Ramos (cell line): Measurements from ENCODE around the gene LRRC42.

Experiments
- in situ Hi-C: fragments of 300-500 bp; cut with MboI; formaldehyde crosslinking; loops from one replicate; pipeline ENCODE4 v1.14.3; 2022; ENCODE audit warnings: low sequenced_read_pairs; ENCODE audit not compliant: unreplicated experiment

LRRC42 gene, protein sequence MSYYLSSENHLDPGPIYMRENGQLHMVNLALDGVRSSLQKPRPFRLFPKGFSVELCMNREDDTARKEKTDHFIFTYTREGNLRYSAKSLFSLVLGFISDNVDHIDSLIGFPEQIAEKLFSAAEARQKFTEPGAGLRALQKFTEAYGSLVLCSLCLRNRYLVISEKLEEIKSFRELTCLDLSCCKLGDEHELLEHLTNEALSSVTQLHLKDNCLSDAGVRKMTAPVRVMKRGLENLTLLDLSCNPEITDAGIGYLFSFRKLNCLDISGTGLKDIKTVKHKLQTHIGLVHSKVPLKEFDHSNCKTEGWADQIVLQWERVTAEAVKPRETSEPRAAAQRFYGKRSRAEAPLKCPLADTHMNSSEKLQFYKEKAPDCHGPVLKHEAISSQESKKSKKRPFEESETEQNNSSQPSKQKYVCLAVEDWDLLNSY

DNA sequence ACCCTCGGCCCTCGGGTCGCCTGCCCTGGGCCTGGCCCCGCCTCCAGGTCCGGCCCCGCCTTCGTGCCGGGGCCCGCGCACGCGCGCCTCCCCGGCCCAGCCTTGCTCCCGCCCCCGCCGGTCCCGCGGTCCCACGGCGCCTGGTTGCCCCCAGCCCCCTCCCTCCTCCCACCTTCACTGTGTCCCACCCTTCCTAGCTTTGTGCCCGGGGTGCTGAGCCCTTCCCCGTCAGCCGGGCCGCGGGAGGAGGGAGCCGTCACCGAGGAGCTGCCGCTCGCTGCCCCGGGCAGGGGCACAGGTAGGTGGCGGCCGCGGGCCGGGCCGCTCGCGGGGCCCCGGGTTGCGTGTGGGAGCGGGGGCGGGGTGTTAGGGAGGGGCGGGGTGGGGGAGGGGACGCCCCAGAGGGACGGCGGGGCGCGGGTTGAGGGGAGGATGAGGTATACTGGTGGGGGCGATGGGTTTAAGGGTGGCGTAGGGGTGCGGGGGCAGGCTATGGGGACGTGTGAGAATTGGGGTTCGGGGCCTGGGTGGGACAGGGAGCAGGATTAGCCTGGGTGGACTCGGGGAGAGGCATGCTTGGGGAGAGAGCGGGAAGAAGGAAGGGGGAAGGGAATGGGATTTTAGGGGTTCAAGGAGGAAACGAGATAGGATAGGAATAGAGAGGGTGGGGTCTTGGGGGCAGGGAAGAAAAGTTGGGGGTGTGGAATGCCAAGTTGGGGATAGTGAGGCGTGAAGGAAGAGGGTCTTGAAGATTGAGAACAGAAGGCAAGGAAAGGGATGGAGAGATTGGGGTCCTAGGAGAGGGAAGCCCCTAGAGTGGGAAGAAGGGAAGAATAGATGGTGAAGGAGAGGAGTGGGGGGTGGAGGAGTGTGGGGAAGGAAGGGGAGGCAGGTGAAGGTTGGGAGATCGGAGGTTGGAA, at the start of gene LRRC42:
Gene LRRC42 (plus strand): TSS at position 99 of the 920 bp plus-strand sequence. CDS start 5,650 bp downstream, outside the sequence.
- in situ Hi-C loops: no loop called here

DNA sequence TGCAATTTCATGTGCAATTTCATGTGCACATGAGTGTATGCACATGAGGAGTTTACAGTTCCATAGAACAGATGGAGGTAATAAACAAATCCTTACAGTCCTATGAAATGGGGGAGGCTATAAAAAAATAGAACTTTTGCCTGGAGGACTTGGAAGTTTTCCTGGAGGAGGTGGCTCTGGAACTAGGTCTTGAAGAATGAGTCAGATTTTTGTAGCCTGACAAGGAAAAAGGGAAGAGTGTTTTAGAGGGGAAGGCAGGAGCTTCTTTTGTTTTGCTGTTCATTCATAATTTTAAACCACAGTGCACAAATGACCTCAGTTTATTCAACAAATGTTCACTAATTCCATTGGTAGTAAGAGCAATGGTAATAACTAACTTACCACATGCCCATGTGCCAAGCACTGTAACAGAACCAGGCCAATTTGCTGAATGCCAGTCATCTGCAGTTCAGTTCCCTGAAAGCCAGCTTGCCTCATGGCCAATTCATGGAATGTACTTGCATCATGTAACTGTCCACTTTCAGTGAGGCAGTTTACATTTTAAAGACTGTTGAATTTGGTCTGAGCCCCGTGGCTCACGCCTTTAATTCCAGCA, 49.4 kb upstream of the LRRC42 start:
- in situ Hi-C loops: no loop called here

DNA sequence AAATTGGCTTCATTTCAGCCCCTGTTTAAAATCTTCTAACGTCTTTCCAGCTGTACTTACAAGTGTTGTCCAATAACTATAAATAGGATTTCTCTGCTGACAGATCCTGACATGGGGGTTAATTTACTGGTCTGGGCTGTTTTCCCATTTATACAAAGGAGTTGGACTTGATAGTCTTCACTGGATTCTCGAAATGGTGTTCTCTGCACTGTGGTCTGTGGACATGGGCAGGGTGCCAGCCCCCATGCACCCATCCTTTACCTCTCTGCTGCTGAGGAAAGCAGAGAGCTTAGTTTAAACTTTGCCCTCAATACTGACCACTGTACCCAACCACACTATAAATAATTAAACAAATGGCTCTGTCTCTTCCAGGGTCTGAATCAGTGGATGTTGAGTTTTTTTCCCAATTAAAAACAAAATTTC, 46.9 kb upstream of the LRRC42 start:
- in situ Hi-C loops: no loop called here

DNA sequence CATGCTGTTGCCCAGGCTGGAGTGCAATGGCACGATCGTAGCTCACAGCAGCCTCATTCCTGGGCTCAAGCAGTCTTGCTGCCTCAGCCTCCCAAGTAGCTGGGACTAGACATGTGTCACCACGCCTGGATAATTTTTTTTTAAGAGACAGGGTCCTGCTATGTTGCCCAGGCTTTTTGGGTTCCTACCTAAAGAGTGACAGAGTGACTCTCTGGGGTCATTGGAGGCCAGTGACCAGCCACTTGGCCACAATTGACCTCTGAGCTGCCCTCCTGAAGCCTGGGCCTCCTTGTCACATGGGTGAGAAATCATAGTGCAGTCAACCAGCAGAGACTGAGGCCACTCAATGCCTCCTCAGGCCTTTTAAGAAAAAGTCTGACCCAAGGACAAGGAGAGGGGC, 46.4 kb upstream of the LRRC42 start:
- in situ Hi-C loops: no loop called here

DNA sequence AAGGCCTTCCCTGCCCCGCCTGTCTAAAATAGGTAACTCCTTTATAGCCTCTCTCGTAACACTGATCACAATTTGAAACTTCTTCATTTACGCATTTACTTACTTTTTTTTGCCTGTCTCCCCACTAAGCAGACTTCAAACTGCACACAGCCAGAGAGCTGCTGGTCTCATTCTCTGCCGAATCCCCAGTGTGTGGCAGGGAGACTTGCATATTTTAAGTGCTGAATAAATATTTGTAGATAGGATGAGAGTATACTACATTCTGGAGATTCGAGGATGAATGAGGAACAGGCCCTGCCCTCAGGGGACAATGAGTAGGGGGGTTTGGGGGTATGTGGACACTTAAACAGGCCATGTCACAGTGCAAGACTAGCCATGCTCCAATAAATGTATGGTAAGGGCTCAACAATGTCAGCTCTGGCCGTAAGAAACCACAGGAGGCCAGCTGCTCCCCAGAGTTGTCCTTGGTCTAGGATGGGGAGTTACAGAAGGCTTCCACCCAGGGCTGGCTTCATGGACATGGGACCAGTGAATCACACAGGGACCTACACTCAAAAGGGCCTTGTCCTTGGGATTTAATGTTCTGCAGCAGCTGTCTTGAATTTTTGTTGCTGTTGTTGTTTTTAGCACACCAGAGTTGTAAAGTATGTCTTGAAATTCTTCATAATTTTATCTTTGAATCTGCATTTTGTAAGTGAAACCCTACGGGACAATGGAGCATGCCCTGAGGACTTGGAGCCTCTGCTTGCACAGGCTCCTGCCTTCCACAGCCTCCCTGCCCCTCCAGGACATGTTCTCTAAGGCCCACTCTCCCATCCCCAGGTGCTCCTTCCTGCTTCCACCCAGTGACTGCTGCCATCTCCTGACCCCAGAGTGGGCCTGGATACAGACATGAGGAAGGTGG, 43.7 kb upstream of the LRRC42 start:
- in situ Hi-C loops: no loop called here

DNA sequence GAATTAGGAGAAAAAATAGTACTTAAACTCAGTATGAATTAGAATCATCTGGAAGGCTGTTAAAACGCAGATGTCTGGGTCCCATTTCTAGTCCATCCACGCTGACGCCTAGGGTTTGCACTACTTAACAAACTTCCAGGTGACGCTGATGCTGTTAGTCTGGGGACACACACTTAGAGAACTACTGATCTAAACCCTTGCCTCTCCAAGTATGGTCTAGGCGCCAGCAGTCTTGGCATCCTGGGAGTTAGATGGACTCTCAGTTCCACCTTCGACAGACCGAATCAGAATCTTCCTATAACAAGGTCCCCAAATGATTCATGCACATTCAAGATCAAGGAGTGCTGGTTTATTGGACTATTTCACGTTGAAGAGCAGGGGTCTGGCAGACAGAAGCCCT, 40.6 kb upstream of the LRRC42 start:
- in situ Hi-C loops: no loop called here

DNA sequence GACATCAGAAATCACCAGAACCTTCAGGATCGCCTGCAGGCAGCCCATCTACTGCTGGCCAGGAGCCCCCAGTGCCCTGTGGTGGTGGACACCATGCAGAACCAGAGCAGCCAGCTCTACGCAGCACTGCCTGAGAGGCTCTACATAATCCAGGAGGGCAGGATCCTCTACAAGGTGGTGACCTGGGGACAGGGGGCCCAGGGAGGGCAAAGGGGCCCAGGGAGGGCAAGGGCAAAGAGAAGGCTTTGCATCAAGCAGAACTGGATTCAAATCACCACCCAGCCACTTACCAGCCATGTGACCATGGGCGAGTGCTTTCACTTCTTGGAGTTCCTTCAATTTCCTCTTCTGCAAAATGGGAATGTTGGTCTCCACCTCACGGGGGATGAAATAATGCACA, 40.0 kb upstream of the LRRC42 start:
- in situ Hi-C loops: no loop called here

DNA sequence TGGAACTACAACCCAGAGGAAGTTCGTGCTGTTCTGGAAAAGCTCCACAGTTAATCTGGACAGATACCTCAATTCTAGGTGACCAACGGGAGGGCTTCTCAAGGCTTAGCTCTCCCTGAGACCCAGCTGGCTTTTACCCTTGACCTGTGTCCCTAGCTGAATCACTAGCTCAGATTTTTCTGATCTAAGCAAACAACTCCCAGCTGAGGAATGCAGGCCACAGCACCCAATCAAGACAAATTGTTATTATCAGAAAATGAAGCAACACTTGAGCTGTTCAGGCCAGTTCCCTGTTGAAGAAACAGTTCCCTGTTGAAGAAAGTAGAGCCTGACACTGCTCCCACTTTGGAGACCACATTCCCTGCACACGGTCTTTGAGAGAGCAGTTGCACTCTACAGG, 36.2 kb upstream of the LRRC42 start:
- in situ Hi-C loops: no loop called here

DNA sequence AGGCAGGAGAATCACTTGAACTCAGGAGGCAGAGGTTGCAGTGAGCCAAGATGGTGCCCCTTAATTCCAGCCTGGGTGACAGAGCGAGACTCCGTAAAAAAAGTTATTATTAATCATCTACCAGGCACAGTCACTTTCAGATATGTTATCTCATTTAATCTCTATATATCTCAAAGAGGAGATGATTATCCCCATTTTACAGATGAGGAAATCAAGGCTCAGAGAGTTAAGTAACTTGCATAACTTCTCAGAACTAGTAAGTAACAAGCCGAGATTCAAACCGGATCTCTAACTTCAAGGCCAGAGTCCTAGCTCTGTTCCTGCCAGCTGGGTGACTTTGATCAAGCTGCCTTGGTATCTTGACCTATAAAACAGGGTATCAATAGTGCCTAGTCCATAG, 34.7 kb upstream of the LRRC42 start:
- in situ Hi-C loops: no loop called here

DNA sequence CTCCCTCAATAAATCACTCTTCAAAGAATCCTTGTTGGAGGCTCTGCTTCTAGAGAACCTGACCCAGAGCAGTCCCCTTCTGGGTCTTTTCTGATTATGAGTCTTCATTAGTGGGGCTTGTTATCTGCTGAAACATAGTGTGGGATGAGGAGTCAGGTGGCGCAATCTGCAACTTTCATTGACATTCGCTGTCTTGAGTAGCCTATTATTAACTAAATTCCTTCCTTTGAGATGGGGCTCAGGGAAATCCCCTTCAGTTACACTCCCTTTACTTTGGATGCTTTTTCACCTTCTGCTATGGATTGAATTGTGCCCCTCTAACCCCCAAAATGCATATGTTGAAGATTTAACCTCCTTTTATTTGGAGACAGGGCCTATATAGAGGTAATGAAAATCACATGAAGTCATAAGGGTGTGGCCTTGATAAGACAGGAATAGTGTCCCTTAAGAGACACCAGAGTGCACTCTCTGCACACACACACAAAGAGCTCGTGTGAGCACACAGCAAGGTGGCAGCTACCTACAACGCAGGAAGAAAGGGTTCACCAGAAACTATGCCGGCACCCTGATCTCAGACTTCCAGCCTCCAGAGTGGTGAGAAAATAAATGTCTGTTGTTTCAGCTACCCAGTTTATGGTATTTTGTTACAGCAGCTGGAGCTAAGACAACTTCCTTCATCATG, 32.7 kb upstream of the LRRC42 start:
- in situ Hi-C loops: no loop called here

DNA sequence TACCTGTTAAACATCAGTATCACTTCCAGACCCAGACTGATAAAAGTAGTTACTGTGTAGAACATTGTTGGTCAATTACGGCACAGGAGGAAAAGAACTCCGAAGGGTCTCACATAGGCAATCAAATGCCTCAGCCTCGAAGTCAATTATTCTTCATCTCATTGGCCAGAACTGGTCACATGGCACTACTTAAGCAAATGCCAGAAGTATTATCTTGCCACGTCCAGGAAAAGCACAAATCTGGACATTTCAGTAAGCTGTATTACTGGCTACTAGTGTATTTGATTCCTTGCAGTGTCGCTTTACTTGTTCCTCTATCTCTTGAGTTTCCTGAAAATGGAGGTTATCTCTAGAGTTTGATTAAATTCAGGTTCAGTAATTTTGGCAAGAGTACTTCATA, 27.8 kb upstream of the LRRC42 start:
- in situ Hi-C loops: no loop called here

DNA sequence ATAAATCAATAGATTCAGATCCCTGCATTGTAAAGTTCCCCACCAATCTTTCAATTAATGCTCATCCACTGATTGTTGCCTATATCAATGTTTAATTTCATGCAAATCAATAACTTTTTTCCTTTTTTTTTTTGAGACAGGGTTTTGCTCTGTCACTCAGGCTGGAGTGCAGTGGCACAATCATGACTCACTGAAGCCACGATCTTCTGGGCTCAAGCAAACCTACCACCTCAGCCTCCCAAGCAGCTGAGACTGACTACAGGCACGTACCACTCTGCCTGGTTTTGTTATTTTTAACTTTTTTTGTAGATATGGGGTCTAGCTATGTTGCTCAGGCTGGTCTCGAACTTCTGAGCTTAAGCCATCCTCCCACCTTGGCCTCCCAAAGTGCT, 26.5 kb upstream of the LRRC42 start:
- in situ Hi-C loops: no loop called here

DNA sequence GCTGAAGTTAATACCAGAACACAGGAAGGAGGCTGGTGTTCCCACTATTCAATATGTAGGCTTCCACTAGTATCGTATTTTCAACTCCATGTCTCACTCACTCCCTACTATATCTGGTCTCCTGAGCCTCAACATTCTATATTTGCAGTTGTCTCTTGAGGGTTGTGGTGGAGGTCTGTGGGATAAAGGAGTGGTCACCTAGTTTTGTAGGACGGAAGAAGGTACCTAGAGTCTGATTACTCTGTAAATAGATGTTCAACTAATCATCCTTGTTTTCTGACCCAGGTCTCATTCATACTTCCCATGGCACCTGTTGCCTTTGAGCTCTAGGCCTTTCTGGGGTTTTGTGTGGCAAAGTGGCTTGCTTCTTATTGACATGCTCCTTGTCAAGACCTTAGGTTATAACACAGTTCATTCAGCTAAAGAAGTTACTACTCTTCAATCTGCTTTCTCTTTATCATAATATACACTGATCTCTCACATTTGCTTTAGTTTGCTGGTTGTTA, 18.7 kb upstream of the LRRC42 start:
- in situ Hi-C loops: no loop called here

DNA sequence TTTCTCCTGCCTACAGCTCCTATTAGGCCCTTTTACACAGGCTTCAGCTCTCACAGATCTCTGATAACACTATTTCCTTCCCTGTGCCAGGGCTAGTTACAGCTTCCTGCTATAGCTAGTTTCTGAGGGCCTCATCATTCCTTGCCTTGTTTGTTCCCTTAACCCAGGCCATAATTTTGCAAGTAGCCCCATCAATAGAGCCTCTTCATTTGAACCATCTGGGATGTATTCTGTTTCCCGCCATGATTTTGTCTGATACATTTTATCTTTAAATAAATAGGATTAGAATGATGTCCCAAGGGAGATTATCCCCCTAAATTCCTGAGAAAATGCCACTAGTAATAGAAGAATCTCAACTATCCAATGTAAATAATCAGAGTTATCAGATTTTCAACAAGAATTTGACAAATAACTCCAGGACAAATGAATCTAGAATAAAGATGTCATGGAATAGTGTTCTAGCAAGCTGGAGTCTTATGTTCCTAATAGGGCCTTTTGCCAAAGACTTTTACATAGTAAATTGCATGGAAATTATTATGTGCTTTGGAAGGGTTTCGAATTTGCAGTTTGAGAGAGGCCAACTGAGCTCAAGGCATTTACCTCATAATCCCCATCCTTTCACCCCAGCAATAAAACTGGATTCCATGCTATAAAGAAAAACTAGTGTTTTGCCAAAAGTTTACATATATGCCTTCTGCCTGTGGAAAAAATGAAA, 16.7 kb upstream of the LRRC42 start:
- in situ Hi-C loops: no loop called here

DNA sequence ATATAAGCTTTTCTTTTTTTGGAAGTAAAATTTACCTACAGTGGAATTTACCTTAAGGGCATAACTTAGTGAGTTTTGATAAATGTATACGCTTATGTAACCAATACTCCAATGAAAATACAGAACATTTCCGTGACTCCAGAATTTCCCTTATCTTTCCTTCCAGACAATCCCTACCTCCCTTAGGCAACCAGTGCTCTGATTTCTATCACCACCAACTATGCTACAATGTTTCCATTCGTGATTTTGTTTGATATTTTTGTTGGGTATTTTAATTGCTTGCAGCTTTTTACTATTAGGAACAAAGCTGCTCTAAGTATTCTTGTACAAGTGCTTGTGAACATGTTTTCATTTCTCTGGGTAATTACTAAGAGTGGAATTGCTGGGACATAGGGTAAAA, 15.2 kb upstream of the LRRC42 start:
- in situ Hi-C loops: no loop called here

DNA sequence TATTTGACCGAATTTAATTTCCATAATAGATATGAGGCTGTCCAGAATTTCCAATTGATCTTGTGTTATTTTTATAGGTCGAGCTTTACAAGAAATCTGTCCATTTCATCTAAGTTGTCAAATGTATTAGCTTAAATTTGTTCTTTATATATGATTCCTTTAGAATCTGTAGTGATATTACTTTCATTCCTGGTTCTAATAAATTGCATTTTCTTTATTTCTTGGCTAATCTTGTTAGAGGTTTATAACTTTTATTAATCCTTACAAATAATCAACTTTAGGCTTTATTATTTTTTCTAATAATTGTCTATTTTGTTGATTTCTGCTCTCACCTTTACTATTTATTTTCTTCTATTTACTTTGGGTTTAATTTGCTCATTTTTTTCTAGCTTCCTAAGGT, 14.6 kb upstream of the LRRC42 start:
- in situ Hi-C loops: no loop called here

DNA sequence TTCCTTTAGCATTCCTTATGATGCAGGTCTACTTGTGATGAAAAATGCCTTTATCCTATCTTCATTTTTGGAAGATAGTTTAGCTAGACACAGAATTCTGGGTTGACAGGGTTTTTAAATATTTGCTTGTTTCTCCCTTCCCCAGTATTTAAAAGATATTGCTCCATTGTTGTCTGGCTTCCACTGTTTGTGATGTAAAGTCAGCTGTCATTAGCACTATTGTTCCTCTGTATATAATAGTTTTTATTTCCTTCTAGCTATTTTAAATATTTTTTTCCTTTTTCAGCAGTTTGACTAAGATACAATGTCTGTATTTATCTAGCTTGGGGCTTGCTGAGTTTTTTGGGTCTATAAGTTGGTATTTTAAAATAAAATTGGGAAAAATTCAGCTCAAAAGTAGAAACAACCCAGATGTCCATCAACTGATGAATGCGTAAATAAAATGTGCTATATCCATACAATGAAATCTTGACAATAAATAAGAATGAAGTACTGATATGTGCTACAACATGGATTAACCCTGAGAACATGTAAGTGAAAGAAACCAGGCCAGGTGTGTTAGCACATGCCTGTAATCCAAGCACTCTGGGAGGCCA, 11.9 kb upstream of the LRRC42 start:
- in situ Hi-C loops: no loop called here

DNA sequence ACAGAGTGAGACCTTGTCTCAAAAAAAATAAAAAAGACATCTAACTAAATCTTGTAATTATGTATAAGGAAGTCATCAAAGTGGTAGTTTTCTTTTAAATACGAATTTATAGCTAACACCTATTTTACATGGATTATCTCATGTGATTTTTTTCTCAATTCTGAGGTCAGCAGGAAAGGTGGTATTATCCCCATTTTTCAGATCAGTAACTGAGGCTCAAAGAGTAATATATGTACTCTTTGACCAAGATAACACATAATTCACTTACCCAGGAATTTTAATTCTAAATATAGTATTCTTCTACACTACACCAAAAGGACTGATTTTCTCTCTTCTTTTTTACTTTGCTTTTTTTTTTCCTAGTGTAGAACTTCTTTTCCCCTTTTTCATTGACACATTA, 9.7 kb upstream of the LRRC42 start:
- in situ Hi-C loops: no loop called here
